Lower leg skin (tissue), 3 donors: ENCODE measurements around the gene DCAF15.

Experiments
- POLR2A ChIP-seq, 2 donors: fragments of 450-650 bp; IDR thresholded peaks; one replicate each; pipeline ENCODE4 v1.6.1; 2016 to 2017; ENCODE audit warnings: antibody characterized with exemption in 2 of 2, mild to moderate bottlenecking in 1 of 2, moderate library complexity in 1 of 2
- TF ChIP-seq, protein P1 (sequence below), 3 donors: fragments of 450-650 bp; IDR thresholded peaks; one replicate each; pipeline ENCODE4 v1.5.1; 2016; ENCODE audit warnings: antibody characterized with exemption in 3 of 3, mild to moderate bottlenecking in 3 of 3, moderate library complexity in 2 of 3

DNA sequence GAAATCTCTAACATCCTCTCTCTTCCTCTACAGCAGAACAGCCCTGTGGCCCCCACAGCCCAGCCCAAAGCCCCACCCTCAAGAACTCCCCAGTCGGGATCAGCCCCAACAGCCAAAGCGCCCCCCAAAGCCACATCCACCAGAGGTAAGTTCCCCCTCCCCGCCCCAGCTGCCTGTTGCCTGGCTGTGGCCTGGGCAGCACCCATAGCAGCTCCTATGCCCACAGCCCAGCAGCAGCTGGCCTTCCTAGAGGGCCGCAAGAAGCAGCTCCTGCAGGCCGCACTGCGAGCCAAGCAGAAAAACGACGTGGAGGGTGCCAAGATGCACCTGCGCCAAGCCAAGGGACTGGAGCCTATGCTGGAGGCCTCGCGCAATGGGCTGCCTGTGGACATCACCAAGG lies 31.8 kb upstream of the DCAF15 start:
- TF ChIP-seq, protein P1, sequence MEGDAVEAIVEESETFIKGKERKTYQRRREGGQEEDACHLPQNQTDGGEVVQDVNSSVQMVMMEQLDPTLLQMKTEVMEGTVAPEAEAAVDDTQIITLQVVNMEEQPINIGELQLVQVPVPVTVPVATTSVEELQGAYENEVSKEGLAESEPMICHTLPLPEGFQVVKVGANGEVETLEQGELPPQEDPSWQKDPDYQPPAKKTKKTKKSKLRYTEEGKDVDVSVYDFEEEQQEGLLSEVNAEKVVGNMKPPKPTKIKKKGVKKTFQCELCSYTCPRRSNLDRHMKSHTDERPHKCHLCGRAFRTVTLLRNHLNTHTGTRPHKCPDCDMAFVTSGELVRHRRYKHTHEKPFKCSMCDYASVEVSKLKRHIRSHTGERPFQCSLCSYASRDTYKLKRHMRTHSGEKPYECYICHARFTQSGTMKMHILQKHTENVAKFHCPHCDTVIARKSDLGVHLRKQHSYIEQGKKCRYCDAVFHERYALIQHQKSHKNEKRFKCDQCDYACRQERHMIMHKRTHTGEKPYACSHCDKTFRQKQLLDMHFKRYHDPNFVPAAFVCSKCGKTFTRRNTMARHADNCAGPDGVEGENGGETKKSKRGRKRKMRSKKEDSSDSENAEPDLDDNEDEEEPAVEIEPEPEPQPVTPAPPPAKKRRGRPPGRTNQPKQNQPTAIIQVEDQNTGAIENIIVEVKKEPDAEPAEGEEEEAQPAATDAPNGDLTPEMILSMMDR (IDR thresholded peaks at IDR 0.05) = no peak
- TF ChIP-seq POLR2A (IDR thresholded peaks at IDR 0.05) = no peak
